Endothelial cell of umbilical vein (primary cell): ENCODE data around the gene CANT1. TPM values are rescaled to one million over a fixed set of nuclear protein-coding genes. Genes with fewer than 3 reads are reported as not detected.

ENCODE experiments used
- BruUV-seq: library from RNA; stranded (reverse); fragments of 400-500 nt; replicated peaks from 2 replicates; lab custom pipeline; 2021; lab: Mats Ljungman, UMichigan
- CTCF ChIA-PET: fragments of 300-600, 350-600 bp; sonication (Branson Sonifier 250); formaldehyde crosslinking; loops from one replicate; lab custom pipeline; 2021; ENCODE audit warnings: antibody characterized with exemption, inconsistent platforms; lab: Charles Lee
- POLR2A ChIA-PET: fragments of 300-600, 350-600 bp; sonication (Branson Sonifier 250); formaldehyde crosslinking; loops from one replicate; lab custom pipeline; 2021; ENCODE audit warnings: antibody characterized with exemption, inconsistent platforms; lab: Charles Lee
- DNase-seq: peaks from one replicate; pipeline ENCODE4 v3.0.0-alpha.2; 2011; ENCODE audit warnings: low read depth, low spot score
- FAIRE-seq: peaks from 2 replicates; lab custom pipeline; 2011; peaks lifted over from hg19 to GRCh38; lab: Jason Lieb, UNC
- H2AFZ ChIP-seq: 2 replicates; pipeline ENCODE4 v1.6.0; 2012; ENCODE audit warnings: low read depth, low read length, control low read depth, inconsistent platforms
- H3K27ac ChIP-seq: 2 replicates; pipeline ENCODE4 v1.5.1; 2011; ENCODE audit warnings: low read depth, mild to moderate bottlenecking, control low read depth, low read length, moderate library complexity; ENCODE audit not compliant: insufficient read depth
- H3K27me3 ChIP-seq, 2 experiments: 2 replicates each; pipeline versions ENCODE4 v1.6.0 to v1.6.1; 2011; ENCODE audit warnings: low read length in 2 of 2, mixed read lengths in 1 of 2; ENCODE audit not compliant: control insufficient read depth in 2 of 2, insufficient read depth in 2 of 2
- H3K36me3 ChIP-seq, 2 experiments: 2 replicates in 1 of 2; 3 replicates in 1 of 2; pipeline ENCODE4 v1.5.1; 2011; ENCODE audit warnings: low read length in 2 of 2, mild to moderate bottlenecking in 1 of 2, moderate library complexity in 1 of 2; ENCODE audit not compliant: control insufficient read depth in 2 of 2, insufficient read depth in 2 of 2; ENCODE audit errors: extremely low read depth in 1 of 2
- H3K4me1 ChIP-seq: 3 replicates; pipeline ENCODE4 v1.5.1; 2011; ENCODE audit warnings: mild to moderate bottlenecking, low read length; ENCODE audit not compliant: control insufficient read depth, insufficient read depth; ENCODE audit errors: extremely low read depth
- H3K4me2 ChIP-seq: 2 replicates; pipeline ENCODE4 v1.6.1; 2011; ENCODE audit warnings: low read length, control low read depth, mixed read lengths; ENCODE audit not compliant: insufficient read depth
- H3K4me3 ChIP-seq, 3 experiments: fragments of 200-600 bp in 1 of 3; sonication (generic), shearing (Covaris generic) in 1 of 3; replicated peaks in 1 of 3; 2 replicates each; pipeline ENCODE4 v1.5.1; 2011 to 2016; ENCODE audit warnings: control low read depth in 3 of 3, low read length in 3 of 3, mild to moderate bottlenecking in 2 of 3, inconsistent platforms in 1 of 3, low read depth in 1 of 3, moderate library complexity in 1 of 3; ENCODE audit not compliant: insufficient read depth in 1 of 3
- H3K79me2 ChIP-seq: 2 replicates; pipeline ENCODE4 v1.6.0; 2012; ENCODE audit warnings: low read length, inconsistent platforms; ENCODE audit not compliant: control insufficient read depth, insufficient read depth
- H3K9ac ChIP-seq: replicated peaks from 2 replicates; pipeline ENCODE3; 2011; ENCODE audit warnings: low read length, control low read depth; ENCODE audit not compliant: insufficient read depth; ENCODE audit errors: extremely low read depth
- H3K9me1 ChIP-seq: replicated peaks from 3 replicates; pipeline ENCODE4 v1.6.0; 2011; ENCODE audit warnings: mild to moderate bottlenecking, low read length; ENCODE audit not compliant: control insufficient read depth, insufficient read depth; ENCODE audit errors: extremely low read depth
- H3K9me3 ChIP-seq: replicated peaks from 2 replicates; pipeline ENCODE4 v1.5.1; 2012; ENCODE audit warnings: low read length, inconsistent platforms; ENCODE audit not compliant: control insufficient read depth, insufficient read depth
- H4K20me1 ChIP-seq: replicated peaks from 2 replicates; pipeline ENCODE3; 2011; ENCODE audit warnings: mild to moderate bottlenecking, low read length; ENCODE audit not compliant: control insufficient read depth, insufficient read depth; ENCODE audit errors: extremely low read depth
- EZH2 ChIP-seq: IDR thresholded peaks from 2 replicates; pipeline ENCODE4 v1.6.1; 2012; ENCODE audit warnings: borderline replicate concordance, low read depth, mild to moderate bottlenecking, moderate library complexity, low read length, inconsistent platforms; ENCODE audit not compliant: severe bottlenecking
- FOS ChIP-seq: IDR thresholded peaks from 2 replicates; pipeline ENCODE4 v1.6.1; 2011; ENCODE audit warnings: mild to moderate bottlenecking, low read length, moderate library complexity, borderline replicate concordance; ENCODE audit not compliant: insufficient read depth
- GATA2 ChIP-seq: IDR thresholded peaks from 2 replicates; pipeline ENCODE4 v1.7.0; 2011; ENCODE audit warnings: low read depth, mild to moderate bottlenecking, moderate library complexity, mixed read lengths, low read length; ENCODE audit not compliant: insufficient read length, insufficient read depth
- JUN ChIP-seq: IDR thresholded peaks from 2 replicates; pipeline ENCODE4 v1.6.1; 2011; ENCODE audit warnings: borderline replicate concordance, low read depth; ENCODE audit not compliant: insufficient read length, insufficient read depth
- MAX ChIP-seq: IDR thresholded peaks from 2 replicates; pipeline ENCODE4 v1.6.1; 2011; ENCODE audit not compliant: insufficient read depth, insufficient read length
- MYC ChIP-seq: IDR thresholded peaks from one replicate; pipeline ENCODE4 v1.6.1; 2011; ENCODE audit warnings: mild to moderate bottlenecking, low read depth, low read length
- POLR2A ChIP-seq: IDR thresholded peaks from 2 replicates; pipeline ENCODE4 v1.6.1; 2012; ENCODE audit warnings: low read depth, mild to moderate bottlenecking, control low read depth, low read length
- POLR2AphosphoS5 ChIP-seq: IDR thresholded peaks from 2 replicates; pipeline ENCODE4 v1.6.1; 2012; ENCODE audit warnings: low read depth, mild to moderate bottlenecking, control low read depth, low read length, moderate library complexity; ENCODE audit not compliant: insufficient read depth
- dilution Hi-C: fragments of 300-500 bp; cut with MboI; formaldehyde crosslinking; loops from one replicate; pipeline ENCODE4 v1.15.0; 2019; ENCODE audit warnings: low sequenced_read_pairs; ENCODE audit not compliant: extremely low pct_ligation_motif_present
- intact Hi-C: fragments of 100-400 bp; cut with micrococcal nuclease; formaldehyde crosslinking; loops from one replicate; pipeline ENCODE4 v1.10.0; 2022
- polyA plus RNA-seq, 4 experiments: library from polyadenylated mRNA; depleted of rRNA in 3 of 4; stranded (reverse) in 3 of 4; unstranded in 1 of 4; fragments of >200 nt; gene quantifications; 2 replicates each; pipeline versions ENCODE4 v1.2.1 to v1.2.3, GENCODE V29; 2011 to 2012; ENCODE audit warnings: missing spikeins in 1 of 4
- total RNA-seq: library from RNA; stranded (reverse); gene quantifications from 2 replicates; pipeline ENCODE4 v1.2.3, GENCODE V29; 2021
- TF ChIP-seq, protein P1 (sequence below), 2 donors: IDR thresholded peaks; 1 replicate in 1 of 2; 2 replicates in 1 of 2; pipeline ENCODE4 v1.5.1; 2011; ENCODE audit warnings: low read length in 2 of 2, mild to moderate bottlenecking in 2 of 2, moderate library complexity in 2 of 2, control low read depth in 1 of 2, inconsistent platforms in 1 of 2, low read depth in 1 of 2; ENCODE audit not compliant: insufficient read depth in 1 of 2; ENCODE audit errors: extremely low read depth in 1 of 2

Gene CANT1
- total and polyA plus RNA-seq, 2 donors (not counting 3 experiments of a cell fraction or from before 2014, with no cell fraction given) = 85.0 to 93.6 TPM

GRCh38 chr17:78991017-78991738 lies 18.4 kb downstream of the CANT1 start:
- Histone ChIP-seq H3K4me3 (no peak overlapping the region), H3K27me3 (no peaks in the 10 kb centered on the region), H3K27ac (no peak overlapping the region), H3K4me2 (no peak overlapping the region), H3K4me1 (peaks cover 35% of the 10 kb centered on the region), H3K9me1 (no peaks in the 10 kb centered on the region), H2AFZ (no peak overlapping the region), H4K20me1 (no peaks in the 10 kb centered on the region), H3K9ac (no peak overlapping the region), H3K9me3 (no peaks in the 10 kb centered on the region), H3K79me2 (peaks cover 22% of the 10 kb centered on the region), H3K36me3 (peaks cover 6 to 28% of the 10 kb centered on the region in 2 experiments)
- dilution Hi-C loops (no loop called here), intact Hi-C loops (no loop called here)
- ChIA-PET POLR2A (no interaction called here), CTCF (interaction anchor here (1.0 to 1.5 kb wide), 2 partner anchors 12 to 108 kb away, joined by 3 read pairs; no protein-coding TSS in a partner anchor)
- FAIRE-seq (no peak), DNase-seq (no peak)
- TF ChIP-seq MAX = no peak
- TF ChIP-seq JUN = no peak
- no peak for TF ChIP-seq MYC
- TF ChIP-seq POLR2A = no peak
- no peak for TF ChIP-seq GATA2
- no peak for TF ChIP-seq FOS
- TF ChIP-seq POLR2AphosphoS5 = no peak
- TF ChIP-seq, protein P1, sequence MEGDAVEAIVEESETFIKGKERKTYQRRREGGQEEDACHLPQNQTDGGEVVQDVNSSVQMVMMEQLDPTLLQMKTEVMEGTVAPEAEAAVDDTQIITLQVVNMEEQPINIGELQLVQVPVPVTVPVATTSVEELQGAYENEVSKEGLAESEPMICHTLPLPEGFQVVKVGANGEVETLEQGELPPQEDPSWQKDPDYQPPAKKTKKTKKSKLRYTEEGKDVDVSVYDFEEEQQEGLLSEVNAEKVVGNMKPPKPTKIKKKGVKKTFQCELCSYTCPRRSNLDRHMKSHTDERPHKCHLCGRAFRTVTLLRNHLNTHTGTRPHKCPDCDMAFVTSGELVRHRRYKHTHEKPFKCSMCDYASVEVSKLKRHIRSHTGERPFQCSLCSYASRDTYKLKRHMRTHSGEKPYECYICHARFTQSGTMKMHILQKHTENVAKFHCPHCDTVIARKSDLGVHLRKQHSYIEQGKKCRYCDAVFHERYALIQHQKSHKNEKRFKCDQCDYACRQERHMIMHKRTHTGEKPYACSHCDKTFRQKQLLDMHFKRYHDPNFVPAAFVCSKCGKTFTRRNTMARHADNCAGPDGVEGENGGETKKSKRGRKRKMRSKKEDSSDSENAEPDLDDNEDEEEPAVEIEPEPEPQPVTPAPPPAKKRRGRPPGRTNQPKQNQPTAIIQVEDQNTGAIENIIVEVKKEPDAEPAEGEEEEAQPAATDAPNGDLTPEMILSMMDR (IDR thresholded peaks at IDR 0.05; ENCODE audit: extremely low read depth in 1 of 2, insufficient read depth in 1 of 2, low read depth in 1 of 2, low read length in 2 of 2) = no peak
- no peak for TF ChIP-seq EZH2
- BruUV-seq = no TSS peak
